ENCODE measurements around the gene HIPK1. TPM values are rescaled to one million over a fixed set of nuclear protein-coding genes. Genes with fewer than 3 reads are reported as not detected.

The HIPK1 gene
- total RNA-seq, 1 donor from 2014 or later, result 35.5 TPM

DNA sequence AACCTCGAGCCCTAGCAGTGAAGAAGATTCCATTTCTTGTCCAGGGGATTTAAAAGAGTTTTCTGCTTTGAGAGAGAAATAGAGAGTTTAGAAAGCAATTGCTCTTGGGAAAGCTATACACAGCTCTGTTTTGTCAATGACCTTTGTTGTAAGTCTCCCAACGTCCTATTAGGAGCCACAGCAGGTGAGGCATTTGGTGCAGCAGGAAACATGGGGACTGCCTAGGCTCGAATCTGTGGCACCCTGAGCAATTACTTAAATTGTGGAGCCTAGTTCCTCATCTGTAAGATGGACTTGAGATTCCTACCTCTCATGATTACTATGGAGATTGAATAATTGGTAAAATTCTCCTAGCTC, 15.8 kb upstream of the HIPK1 start:
- DNase-seq (ENCODE audit: low spot score in 2 of 2) (no peak), FAIRE-seq (no peak)

DNA sequence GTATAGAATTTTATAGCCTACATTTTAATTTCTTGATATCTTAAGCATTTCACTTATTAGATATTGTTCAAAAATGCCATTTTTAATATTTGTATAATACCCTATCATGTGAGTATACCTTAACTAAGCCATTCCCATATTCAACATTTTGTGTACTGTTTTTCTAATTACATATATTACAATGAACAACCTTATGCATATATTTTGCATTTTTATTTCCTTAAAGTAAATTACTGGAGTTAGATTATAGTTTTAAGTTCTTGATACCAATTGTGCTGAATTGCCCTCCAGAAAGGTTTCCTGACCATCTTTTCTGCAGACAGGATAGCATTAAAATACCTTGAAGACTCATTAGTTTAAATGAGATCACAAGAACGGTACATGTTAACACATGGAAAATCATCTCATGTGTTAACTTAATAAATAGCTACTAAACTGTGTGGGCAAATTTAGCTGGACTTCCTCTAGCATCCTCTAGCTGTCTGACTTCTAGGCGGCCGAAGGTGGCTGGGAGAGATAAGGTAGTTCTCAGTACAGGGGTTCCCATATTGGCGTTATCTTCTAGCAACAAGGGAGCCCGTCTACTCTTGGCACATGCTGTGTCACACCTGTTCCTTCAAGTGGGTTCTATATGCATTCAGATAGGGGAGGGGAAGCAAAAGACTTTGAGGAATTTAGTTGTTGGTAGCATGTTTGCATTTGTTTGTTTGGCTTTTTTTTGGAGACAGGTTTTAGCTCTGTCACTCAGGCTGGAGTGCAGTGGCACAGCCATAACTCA, 15.0 kb upstream of the HIPK1 start:
- no peak for DNase-seq (ENCODE audit: low spot score in 2 of 2)
- FAIRE-seq, result no peak

DNA sequence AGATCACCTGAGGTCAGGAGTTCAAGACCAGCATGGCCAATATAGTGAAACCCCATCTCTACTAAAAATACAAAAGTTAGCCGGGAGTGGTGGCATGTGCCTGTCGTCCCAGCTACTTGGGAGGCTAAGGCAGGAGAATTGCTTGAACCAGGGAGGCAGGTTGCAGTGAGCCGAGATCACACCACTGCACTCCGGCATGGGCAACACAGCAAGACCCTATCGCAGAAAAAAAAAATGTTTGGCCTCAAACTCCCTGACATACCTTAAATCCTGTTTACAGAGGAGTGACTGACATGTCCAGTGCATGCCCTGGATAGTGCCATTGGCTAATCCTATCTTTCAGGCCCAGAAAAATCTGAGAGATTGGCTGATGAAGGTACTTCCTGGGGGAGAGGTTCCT, 12.2 kb upstream of the HIPK1 start:
- DNase-seq (ENCODE audit: low spot score in 2 of 2), result no peak

DNA sequence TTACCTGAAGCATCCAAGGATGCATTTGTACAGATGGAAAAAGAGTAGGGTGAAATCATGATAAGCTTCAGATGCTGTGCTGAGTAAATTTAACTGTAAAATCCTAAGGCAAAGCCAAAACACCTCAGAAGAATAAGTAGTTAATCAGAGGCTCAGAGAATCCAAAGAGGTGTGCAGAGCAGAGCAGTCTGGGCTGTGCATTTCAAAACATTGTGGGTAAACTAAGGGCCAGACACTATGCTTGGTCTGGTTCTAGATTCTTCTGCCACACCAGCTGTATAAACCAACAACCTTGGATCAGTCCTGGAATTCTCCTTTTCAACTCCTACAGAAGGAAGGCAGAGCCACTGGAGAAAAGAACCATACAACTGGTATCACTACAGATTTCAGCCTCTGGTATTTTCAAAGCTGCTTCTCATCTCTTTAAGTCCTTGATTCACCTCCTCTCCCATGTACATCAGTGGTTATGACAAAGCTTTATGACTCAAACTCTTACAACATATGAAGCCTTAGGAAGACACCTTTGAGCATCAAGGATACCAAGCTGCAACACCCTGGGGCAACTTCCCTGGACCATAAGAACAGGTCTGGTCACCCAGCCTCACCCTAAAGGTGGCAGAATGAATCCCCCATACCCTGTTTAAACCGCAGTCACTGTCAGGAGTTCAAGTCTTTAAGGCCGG, 11.6 kb upstream of the HIPK1 start:
- DNase-seq (ENCODE audit: low spot score in 2 of 2) (no peak), FAIRE-seq (no peak)

More for the DNA sequence above, 12.2 kb upstream of the HIPK1 start:
- no peak for FAIRE-seq

DNA sequence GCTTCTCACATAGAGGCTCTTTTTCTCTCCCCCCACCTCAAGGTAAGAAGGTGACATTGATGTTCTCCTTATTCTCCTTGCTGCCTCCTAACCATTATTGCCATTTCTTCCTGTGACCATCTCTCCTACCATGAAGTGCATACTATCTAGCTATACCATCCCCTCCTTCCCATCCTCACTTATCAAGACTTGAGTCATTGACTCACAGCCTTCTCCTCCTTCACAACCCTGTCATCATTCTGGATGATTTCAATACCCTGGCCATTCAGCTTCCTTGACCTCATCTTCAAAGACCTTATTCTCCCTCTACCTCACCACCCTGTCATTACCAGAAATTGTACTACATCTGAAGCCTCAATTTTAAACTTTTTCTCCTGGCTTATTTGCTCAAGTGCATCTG, 10.9 kb upstream of the HIPK1 start:
- DNase-seq (ENCODE audit: low spot score in 2 of 2) (no peak), FAIRE-seq (no peak)

DNA sequence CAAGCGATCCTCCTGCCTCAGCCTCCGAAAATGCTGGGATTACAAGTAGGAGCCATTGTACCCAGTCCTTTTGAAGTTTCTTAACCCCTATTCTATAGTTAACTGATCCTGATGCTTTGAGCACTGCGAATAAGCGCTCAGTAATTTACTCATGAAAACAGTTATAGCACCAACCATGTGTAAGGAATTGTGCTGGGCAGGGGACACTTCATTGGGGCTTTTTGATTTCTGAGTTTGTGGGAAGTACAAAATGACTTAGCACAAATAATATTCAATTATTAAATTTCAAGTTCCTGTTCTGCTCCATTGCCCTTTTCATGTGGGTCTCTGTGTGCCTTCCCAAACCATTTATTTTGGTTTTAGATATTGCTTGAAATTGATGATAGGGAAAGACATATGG, 6.2 kb upstream of the HIPK1 start:
- no peak for FAIRE-seq
- no peak for DNase-seq (ENCODE audit: low spot score in 2 of 2)

DNA sequence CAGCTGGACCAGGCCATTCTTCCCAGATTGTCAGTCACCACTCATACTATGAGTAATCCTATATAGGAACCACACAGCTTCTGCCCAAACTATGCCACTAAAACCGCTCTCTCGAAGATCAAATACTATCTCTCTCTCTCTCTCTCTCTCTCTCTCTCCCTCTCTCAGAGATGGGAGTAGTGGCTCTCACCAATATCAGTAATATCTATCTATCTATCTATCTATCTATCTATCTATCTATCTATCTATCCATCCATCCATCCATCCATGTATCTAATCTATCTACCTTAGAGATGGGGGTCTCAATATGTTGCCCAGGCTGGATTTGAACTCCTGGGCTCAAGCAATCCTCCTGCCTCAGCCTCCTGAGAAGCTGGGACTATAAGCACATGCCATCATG, 4.7 kb upstream of the HIPK1 start:
- DNase-seq (ENCODE audit: low spot score in 2 of 2) (no peak), FAIRE-seq (no peak)

DNA sequence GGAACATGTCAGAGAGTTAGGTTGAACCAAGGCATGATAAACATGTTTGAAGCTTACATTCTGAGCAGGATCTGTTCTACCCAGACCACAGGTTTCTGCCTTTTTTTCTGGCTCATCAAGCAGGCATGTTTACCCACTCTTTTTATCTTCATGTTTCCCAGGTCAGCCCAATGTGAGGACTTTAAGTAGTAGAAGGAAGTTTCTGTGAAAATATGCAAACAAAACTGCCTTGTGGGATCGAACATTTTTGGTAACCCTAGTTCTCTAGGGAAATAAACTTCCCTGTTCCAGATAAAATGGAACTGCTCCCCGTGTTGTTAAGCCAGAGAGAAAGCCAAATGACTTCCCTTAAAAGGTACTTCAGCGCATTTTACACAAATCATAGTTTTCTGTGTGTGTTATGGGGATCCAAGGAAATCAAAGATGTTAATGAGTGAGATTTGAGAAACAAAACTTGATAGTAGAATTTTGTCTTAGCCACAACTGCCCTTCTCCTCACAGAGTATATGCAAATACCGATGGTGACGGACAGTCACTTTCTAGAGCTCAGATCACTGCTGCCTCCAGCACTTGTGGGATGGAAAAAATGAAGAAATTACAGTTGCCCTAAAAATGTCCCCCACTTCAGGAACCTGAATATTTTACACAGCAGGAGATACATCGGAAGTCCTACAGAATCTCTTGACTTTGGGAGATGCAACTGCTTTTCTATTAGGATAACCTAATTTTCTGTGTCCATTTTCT, 765 bp upstream of the HIPK1 start:
- DNase-seq (ENCODE audit: low spot score in 2 of 2), result no peak
- no peak for FAIRE-seq

DNA sequence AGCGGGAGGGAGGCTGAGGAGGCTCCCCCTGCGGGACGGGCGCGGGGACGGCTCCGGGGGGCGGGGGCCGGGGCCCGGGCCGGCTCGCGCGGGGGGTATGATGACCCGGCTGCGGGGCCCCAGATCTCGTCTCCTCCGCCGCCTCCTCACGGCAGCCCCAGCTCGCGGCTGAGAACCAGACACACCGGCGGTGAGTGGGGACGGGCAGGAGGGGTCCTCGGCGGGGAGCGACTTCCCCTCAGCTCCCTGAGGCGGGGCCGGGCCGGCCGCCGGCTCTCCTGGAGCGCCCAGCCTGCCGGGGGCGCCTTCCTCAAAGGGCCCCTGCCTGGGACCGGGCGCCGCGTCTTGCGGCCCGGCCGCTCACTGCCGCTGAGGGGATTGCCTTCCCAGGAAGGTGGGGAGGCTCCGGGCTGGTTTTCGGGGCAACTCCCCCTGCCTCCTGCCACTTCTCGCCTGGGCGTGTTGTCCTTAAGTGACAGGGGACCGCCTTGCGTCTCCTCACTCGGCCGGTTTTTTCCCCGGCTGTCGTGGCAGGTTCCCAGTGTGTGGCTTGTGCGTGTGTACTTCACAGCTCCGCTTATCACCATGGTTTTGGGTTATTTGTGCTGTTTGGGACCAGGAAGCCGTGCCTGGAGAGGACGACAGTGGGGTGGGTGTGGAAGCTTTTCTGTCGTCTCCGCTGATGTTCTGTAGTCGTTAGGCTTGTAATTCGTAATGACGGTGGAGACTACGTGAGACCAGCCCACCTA, 800 bp downstream of the HIPK1 start:
- FAIRE-seq, result no peak

DNA sequence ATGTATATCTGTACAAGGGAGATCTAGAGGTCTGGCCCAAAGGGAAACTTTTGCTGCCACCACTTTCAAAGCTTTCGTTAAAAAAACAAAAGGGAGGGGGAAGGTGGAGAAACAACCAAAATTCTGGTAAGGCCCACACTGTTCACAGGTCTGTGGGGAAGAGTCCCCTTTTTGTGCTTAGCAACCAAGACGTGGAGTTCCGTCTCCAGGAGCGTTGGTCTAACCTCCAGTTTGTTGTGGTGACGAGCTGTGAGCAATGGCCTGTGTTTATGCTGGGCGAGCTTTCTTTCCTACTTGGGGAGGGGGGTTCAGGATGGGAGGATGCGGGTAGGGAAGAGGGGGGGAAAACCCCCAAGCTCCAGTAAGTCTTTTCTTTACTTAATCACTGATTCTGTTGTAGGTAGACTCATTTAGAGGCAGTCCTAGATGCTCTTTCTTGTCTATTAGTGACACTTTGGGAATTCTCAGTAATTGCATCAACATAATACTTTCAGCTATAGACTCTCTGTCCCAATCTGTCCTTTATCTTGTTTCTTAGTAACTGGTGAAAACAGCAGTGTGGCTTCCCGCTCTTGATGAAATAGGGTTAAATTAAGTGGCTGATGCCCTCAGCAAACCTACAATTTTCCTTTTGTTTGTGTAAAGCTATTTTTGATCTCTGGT, 1.5 kb downstream of the HIPK1 start:
- FAIRE-seq (no peak), DNase-seq (ENCODE audit: low spot score in 2 of 2) (peak in 1 of 2 donors; percentile 14)

More for the DNA sequence above, 800 bp downstream of the HIPK1 start:
- DNase-seq (ENCODE audit: low spot score in 2 of 2), result peak; percentile 36 to 53

DNA sequence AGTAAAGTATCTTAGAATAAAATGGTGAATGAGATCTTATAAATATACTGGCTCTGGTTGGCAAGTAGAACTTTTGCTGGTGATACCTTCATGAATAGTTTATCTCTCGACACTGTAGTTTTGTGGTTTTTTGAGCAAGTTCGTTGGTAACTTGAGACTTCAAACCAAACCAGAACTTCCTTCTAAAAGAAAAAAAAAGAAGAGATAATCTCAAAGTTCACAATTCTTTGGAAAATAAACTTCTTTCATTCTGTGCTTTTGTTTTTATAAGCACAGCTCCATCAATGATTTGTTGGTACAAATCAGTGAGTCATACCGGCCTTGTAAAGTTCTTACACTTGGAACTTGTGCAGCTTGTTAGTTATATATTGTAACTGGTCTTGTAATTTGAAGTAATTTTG, 2.3 kb downstream of the HIPK1 start:
- DNase-seq (ENCODE audit: low spot score in 2 of 2), result peak in 1 of 2 donors; percentile 16
- FAIRE-seq, result no peak

DNA sequence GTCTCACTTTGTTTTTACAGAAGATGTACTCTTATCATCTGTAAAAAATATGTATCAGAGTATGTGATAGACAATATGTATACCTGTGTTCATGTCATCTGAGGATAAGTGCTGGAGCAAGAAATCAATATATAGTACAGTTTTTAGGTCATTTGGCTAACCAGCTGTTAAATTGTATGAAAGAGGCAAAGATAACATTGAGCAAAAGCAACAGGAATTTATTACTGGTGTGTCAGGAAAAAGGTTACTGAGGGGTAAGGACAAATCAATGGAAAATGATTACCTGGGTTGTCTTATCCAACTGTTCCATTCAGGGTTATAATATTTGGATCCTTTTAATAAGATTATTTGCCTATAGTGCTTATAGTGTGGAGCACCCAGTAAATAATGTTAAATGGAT, 4.9 kb downstream of the HIPK1 start:
- no peak for DNase-seq (ENCODE audit: low spot score in 2 of 2)
- FAIRE-seq, result no peak

DNA sequence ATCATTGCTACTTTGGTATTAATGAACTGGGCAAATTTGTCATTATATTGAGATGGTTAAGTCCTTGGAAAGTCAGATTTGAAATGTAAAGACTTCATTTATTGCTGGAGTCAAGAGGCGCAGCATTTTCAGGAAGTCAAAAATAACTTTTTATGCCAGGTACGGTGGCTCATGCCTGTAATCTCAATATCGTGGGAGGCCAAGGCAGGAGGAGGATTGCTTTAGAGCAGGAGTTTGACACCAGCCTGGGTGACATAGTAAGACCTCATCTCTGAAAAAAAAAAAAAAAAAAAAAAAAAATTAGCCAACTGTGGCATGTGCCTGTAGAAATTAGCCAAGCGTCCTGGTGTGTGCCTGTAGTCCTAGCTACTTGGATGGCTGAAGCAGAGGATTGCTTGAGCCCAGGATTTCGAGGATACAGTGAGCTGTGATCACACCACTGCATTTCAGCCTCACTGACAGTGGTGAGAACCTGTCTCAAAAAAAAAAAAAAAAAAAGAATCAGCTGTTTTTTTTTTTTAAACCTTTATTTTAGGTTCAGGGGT, 5.5 kb downstream of the HIPK1 start:
- no peak for FAIRE-seq
- no peak for DNase-seq (ENCODE audit: low spot score in 2 of 2)

DNA sequence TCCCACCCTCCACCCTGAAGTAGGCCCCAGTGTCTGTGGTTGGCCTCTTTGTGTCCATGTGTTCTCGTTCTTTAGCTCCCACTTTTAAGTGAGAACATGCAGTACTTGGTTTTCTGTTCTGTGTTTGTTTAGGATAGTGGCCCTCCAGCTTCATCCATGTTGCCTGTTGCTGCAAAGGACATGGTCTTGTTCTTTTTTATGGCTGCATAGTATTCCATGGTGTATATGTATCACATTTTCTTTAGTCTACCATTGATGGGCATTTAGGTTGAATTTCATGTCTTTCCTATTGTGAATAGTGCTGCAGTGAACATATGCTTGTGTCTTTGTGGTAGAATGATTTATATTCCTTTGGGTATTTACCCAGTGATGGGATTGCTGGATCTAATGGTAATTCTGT, 6.1 kb downstream of the HIPK1 start:
- FAIRE-seq (no peak), DNase-seq (ENCODE audit: low spot score in 2 of 2) (no peak)

DNA sequence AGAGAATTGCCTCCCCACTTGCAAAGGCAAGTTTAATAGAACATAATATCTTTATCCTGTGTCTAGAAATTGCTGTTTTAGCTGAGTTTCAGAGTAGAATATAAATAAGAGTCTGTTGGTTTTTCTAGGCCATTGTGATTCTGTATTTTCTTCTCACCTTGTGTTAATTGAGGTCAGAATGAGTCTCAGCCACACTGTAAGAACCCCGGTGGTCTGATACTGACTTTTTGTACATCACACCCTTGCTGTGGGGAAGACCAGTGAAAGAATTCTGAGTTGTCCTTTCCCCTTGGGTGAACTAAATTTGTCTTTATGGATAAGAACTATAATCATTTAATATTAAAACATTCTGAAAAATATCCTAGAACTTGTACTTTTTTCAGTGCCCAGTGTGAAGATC, 6.8 kb downstream of the HIPK1 start:
- FAIRE-seq, result no peak

DNA sequence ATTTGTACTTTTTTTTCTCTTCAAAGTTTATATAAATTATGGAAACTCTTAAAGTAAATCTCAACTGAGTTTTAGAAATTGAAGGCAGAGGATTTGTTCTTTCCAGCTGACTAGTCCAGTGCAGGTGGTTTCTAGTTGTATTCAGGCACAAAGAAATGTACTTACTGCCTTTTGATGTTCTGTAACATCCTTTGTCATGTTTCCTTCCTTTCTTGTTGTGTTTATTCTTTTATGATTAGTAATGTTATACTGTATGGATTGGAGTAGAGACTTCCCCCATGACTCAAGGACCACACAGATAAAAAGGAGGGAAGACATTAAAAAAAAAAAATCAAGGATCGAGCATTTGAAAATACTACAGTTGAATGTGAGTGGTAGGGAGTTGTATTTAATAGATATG, 8.0 kb downstream of the HIPK1 start:
- no peak for FAIRE-seq

More for the DNA sequence above, 6.8 kb downstream of the HIPK1 start:
- DNase-seq (ENCODE audit: low spot score in 2 of 2), result no peak

DNA sequence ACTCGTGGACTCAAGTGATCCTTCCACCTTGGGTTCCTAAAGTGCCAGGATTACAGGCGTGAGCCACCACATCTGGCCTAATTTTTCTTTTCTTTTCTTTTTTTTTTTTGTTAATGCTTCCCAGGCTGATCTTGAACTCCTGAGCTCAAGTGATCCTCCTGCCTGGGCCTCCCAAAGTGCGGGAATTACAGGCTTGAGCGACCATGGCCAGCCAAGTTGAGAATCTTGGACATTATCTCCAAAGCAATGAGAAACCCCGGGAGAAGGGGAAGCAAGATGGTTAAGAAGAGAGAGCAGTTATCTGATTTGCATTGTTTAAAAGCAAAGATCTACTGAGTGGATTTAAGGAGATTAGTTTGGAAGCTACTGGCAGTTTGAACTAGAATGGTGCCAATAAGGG, 9.1 kb downstream of the HIPK1 start:
- no peak for DNase-seq (ENCODE audit: low spot score in 2 of 2)
- no peak for FAIRE-seq

More for the DNA sequence above, 8.0 kb downstream of the HIPK1 start:
- no peak for DNase-seq (ENCODE audit: low spot score in 2 of 2)

DNA sequence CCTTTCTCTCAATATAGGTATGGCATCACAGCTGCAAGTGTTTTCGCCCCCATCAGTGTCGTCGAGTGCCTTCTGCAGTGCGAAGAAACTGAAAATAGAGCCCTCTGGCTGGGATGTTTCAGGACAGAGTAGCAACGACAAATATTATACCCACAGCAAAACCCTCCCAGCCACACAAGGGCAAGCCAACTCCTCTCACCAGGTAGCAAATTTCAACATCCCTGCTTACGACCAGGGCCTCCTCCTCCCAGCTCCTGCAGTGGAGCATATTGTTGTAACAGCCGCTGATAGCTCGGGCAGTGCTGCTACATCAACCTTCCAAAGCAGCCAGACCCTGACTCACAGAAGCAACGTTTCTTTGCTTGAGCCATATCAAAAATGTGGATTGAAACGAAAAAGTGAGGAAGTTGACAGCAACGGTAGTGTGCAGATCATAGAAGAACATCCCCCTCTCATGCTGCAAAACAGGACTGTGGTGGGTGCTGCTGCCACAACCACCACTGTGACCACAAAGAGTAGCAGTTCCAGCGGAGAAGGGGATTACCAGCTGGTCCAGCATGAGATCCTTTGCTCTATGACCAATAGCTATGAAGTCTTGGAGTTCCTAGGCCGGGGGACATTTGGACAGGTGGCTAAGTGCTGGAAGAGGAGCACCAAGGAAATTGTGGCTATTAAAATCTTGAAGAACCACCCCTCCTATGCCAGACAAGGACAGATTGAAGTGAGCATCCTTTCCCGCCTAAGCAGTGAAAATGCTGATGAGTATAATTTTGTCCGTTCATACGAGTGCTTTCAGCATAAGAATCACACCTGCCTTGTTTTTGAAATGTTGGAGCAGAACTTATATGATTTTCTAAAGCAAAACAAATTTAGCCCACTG, 11.5 kb downstream of the HIPK1 start:
- DNase-seq (ENCODE audit: low spot score in 2 of 2), result no peak
- no peak for FAIRE-seq

DNA sequence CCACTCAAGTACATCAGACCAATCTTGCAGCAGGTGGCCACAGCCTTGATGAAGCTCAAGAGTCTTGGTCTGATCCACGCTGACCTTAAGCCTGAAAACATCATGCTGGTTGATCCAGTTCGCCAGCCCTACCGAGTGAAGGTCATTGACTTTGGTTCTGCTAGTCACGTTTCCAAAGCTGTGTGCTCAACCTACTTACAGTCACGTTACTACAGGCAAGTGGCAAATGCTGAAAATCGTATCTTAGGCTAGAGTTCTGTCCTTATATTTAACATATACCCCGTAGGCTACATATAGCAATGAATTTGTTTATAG, 12.1 kb downstream of the HIPK1 start:
- no peak for DNase-seq (ENCODE audit: low spot score in 2 of 2)
- no peak for FAIRE-seq

Data from frontal cortex (tissue), 4 donors.